Mononuclear cell (primary cell): ENCODE measurements around the gene MC1R. TPM values are rescaled to one million over a fixed set of nuclear protein-coding genes. Genes with fewer than 3 reads are reported as not detected.

Experiments
- H3K27me3 ChIP-seq: 2 replicates; pipeline ENCODE4 v1.6.0; 2011; ENCODE audit warnings: low read length, control low read depth; ENCODE audit not compliant: insufficient read depth
- H3K4me1 ChIP-seq: 2 replicates; pipeline ENCODE4 v1.5.1; 2011; ENCODE audit warnings: mild to moderate bottlenecking, low read length, control low read depth; ENCODE audit not compliant: insufficient read depth
- H3K4me3 ChIP-seq: 2 replicates; pipeline ENCODE4 v1.5.1; 2011; ENCODE audit warnings: mild to moderate bottlenecking, low read length, moderate library complexity
- H3K9me3 ChIP-seq: 2 replicates; pipeline ENCODE4 v1.5.1; 2011; ENCODE audit warnings: low read depth, mild to moderate bottlenecking, control low read depth, low read length
- total RNA-seq: library from RNA; depleted of rRNA; stranded (reverse); fragments of >200 nt; gene quantifications from one replicate; pipeline ENCODE4 v1.2.3, GENCODE V29; 2012

The MC1R gene
- total RNA-seq, 1 donor: 2.7 TPM

GRCh38 chr16:89917773-89918452 is 749 bp upstream of the MC1R start:
- no peaks in the 10 kb centered on the region for H3K9me3 ChIP-seq
- peaks cover 23% of the 10 kb centered on the region for H3K27me3 ChIP-seq
- peaks cover 42% of the 10 kb centered on the region for H3K4me1 ChIP-seq
- no peak overlapping the region for H3K4me3 ChIP-seq

GRCh38 chr16:89919535-89920406 is 1.1 kb downstream of the MC1R start:
- H3K27me3 ChIP-seq: peaks cover 34% of the 10 kb centered on the region
- no peak overlapping the region for H3K4me3 ChIP-seq
- H3K4me1 ChIP-seq: peaks cover 56% of the 10 kb centered on the region
- no peaks in the 10 kb centered on the region for H3K9me3 ChIP-seq

- H3K27me3 ChIP-seq: peaks cover 43% of the 10 kb centered on the region
Measured at GRCh38 chr16:89920723-89921122, 2.1 kb downstream of the MC1R start.

GRCh38 chr16:89921131-89921701 is 2.6 kb downstream of the MC1R start:
- H3K27me3 ChIP-seq: peaks cover 44% of the 10 kb centered on the region
- peaks cover 66% of the 10 kb centered on the region for H3K4me1 ChIP-seq

More at GRCh38 chr16:89920723-89921122, 2.1 kb downstream of the MC1R start:
- Histone ChIP-seq H3K4me3 (no peak overlapping the region), H3K9me3 (no peaks in the 10 kb centered on the region), H3K4me1 (peaks cover 61% of the 10 kb centered on the region)

GRCh38 chr16:89921702-89922476 is 3.2 kb downstream of the MC1R start:
- Histone ChIP-seq H3K4me1 (peaks cover 71% of the 10 kb centered on the region), H3K27me3 (peaks cover 44% of the 10 kb centered on the region), H3K9me3 (no peaks in the 10 kb centered on the region), H3K4me3 (no peak overlapping the region)

More at GRCh38 chr16:89921131-89921701, 2.6 kb downstream of the MC1R start:
- Histone ChIP-seq H3K4me3 (no peak overlapping the region), H3K9me3 (no peaks in the 10 kb centered on the region)

- Histone ChIP-seq H3K27me3 (peaks cover 44% of the 10 kb centered on the region), H3K9me3 (no peaks in the 10 kb centered on the region), H3K4me1 (peaks cover 66% of the 10 kb centered on the region), H3K4me3 (no peak overlapping the region)
Measured at GRCh38 chr16:89922477-89922883, 3.8 kb downstream of the MC1R start.

- no peaks in the 10 kb centered on the region for H3K9me3 ChIP-seq
- H3K4me3 ChIP-seq: peak within 1 kb of the TSS; percentile 26
- H3K4me1 ChIP-seq: peaks cover 61% of the 10 kb centered on the region
- peaks cover 48% of the 10 kb centered on the region for H3K27me3 ChIP-seq
Measured at GRCh38 chr16:89922884-89923639, 4.4 kb downstream of the MC1R start, which contains the start of gene TUBB3. Gene TUBB3 (plus strand): TSS chr16:89923342. CDS start chr16:89923402, 60 bp downstream.

GRCh38 chr16:89923640-89924296 is 5.1 kb downstream of the MC1R start:
- H3K4me3 ChIP-seq: no peak overlapping the region
- peaks cover 54% of the 10 kb centered on the region for H3K4me1 ChIP-seq
- H3K9me3 ChIP-seq: no peaks in the 10 kb centered on the region
- peaks cover 46% of the 10 kb centered on the region for H3K27me3 ChIP-seq

GRCh38 chr16:89924297-89924924 is 5.7 kb downstream of the MC1R start:
- peaks cover 48% of the 10 kb centered on the region for H3K4me1 ChIP-seq
- H3K9me3 ChIP-seq: no peaks in the 10 kb centered on the region
- peaks cover 43% of the 10 kb centered on the region for H3K27me3 ChIP-seq
- H3K4me3 ChIP-seq: no peak overlapping the region

- Histone ChIP-seq H3K4me1 (peaks cover 48% of the 10 kb centered on the region), H3K4me3 (no peak overlapping the region), H3K9me3 (no peaks in the 10 kb centered on the region), H3K27me3 (peaks cover 43% of the 10 kb centered on the region)
Measured at GRCh38 chr16:89924925-89925307, 6.3 kb downstream of the MC1R start.

- peaks cover 48% of the 10 kb centered on the region for H3K4me1 ChIP-seq
- no peak overlapping the region for H3K4me3 ChIP-seq
- H3K9me3 ChIP-seq: no peaks in the 10 kb centered on the region
- H3K27me3 ChIP-seq: peaks cover 43% of the 10 kb centered on the region
Measured at GRCh38 chr16:89925596-89926079, 7.0 kb downstream of the MC1R start.

GRCh38 chr16:89931305-89931896 is 12.7 kb downstream of the MC1R start:
- Histone ChIP-seq H3K9me3 (no peaks in the 10 kb centered on the region), H3K27me3 (peaks cover 4% of the 10 kb centered on the region), H3K4me1 (peaks cover 3% of the 10 kb centered on the region), H3K4me3 (no peak overlapping the region)

GRCh38 chr16:89931964-89932363 is 13.3 kb downstream of the MC1R start:
- no peaks in the 10 kb centered on the region for H3K4me1 ChIP-seq
- H3K4me3 ChIP-seq: no peak overlapping the region
- H3K9me3 ChIP-seq: no peaks in the 10 kb centered on the region
- H3K27me3 ChIP-seq: peaks cover 4% of the 10 kb centered on the region
